Measurements from ENCODE around the gene CCDC124. TPM values are rescaled to one million over a fixed set of nuclear protein-coding genes. Genes with fewer than 3 reads are reported as not detected.

CCDC124 gene, protein sequence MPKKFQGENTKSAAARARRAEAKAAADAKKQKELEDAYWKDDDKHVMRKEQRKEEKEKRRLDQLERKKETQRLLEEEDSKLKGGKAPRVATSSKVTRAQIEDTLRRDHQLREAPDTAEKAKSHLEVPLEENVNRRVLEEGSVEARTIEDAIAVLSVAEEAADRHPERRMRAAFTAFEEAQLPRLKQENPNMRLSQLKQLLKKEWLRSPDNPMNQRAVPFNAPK
- total RNA-seq = 10 to 100 TPM; 51.5 to 52.7 TPM

DNA sequence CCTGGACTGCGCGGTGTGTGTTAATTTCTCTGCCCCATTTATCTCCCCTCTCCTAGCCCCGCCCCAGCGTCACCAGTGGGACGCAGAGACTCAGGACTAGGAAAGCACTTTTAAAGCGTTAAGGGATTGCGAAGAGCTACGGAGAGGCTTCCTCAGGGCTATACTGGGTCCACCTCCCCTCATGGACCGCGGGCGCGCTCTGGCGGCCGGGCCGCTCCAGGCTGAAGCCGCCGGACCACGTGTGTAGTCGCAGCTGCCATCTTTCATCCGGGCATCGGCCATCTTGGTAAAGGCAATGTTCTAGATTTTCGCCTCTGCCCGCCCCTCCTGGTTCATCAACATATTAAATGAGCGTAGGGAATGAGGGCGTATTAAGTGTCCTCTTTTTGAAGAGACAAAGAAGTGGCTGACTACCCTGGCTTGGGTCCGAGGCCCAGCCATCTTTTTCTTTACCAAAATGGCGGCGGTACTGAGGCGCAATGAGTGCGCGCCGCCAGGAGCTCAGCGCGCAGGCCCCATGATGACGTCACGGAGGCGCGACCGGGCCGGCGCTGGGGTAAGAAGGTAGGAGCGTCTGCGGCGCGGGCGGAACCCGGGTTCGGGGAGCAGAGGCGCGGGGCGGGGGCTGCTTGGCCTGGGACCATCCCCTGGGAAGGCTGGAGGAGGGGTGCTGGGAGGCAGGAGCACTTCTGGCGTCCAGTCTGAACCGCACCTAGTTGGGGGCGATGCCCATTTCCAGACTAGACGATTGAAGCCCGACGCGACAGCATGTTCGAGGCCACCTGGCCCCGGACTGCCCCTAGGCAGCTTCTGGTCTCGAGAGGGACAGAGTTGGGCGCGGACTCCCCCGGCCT is at the start of gene CCDC124:
Gene CCDC124 (plus strand): TSS at position 531 of the 854 bp plus-strand sequence. CDS start 3,406 bp downstream, outside the sequence.

DNA sequence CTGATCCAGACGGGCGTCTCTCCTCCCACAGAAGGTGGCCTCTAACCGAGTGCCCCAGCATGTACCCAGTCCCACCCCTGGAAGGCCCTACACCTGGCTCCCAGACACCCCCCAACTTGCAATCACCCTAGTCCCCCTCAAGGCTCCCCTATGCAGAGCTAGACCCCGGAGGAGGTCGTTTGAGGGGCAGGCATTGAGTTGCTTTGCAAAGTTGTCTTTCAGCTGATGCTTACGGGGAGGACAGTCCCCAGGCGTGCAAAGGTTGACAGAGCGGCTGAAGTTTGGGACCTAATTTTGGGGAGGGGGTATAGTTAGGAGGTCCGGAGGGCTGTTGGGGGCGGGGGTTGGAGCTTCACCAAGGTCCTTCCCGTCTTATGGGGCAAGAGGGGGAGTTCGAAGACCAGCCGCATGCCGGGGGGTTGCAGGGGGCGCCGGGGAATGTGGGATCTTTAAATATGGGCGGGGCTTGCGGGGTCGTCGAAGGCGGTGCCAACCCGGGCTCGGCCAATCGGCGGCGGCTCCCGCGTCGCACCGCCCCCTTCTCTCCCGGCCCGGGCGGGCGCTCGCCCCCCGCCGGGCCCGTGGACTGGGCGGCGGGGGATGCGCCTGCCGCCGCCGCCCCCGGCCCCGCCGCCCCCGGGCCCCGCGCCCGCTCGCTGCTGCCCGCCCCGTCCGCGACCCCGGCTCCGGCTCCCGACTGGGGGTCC is 33.9 kb downstream of the CCDC124 start, which contains the start of gene KCNN1:
Gene KCNN1 (plus strand): TSS at position 558 of the 707 bp plus-strand sequence. CDS start 6,782 bp downstream, outside the sequence.

Other genes starting within 250 kb of the CCDC124 start
- under 1 TPM; 0.05 to 0.08 TPM for gene UNC13A, start 244.7 kb upstream of the CCDC124 start, total RNA-seq
- gene MAP1S, start 213.5 kb upstream of the CCDC124 start, total RNA-seq = 10 to 100 TPM; 61.2 to 62.4 TPM
- 10 to 100 TPM; 85.4 to 87.2 TPM for gene FCHO1, start 181.5 kb upstream of the CCDC124 start, total RNA-seq
- not detected for gene B3GNT3, start 137.9 kb upstream of the CCDC124 start, total RNA-seq
- gene INSL3, start 111.5 kb upstream of the CCDC124 start, total RNA-seq = 1 to 10 TPM; 7.2 to 7.4 TPM
- gene JAK3, start 85.0 kb upstream of the CCDC124 start, total RNA-seq = 100 to 1,000 TPM; 204 to 209 TPM
- gene RPL18A, start 73.1 kb upstream of the CCDC124 start, total RNA-seq = 1,000 to 10,000 TPM; 3,229 to 3,239 TPM
- gene SLC5A5, start 61.1 kb upstream of the CCDC124 start, total RNA-seq = 1 to 10 TPM; 3.3 to 4.1 TPM
- gene KCNN1, start 34.1 kb downstream of the CCDC124 start, total RNA-seq = not detected
- gene ARRDC2, start 75.2 kb downstream of the CCDC124 start, total RNA-seq = 10 to 100 TPM; 63.2 to 65.3 TPM
- 10 to 100 TPM; 74.1 to 76.2 TPM for gene IL12RB1, start 153.9 kb downstream of the CCDC124 start, total RNA-seq
- gene MAST3, start 164.8 kb downstream of the CCDC124 start, total RNA-seq = 10 to 100 TPM; 31.0 to 31.4 TPM
- 10 to 100 TPM; 12.4 to 16.0 TPM for gene PIK3R2, start 220.1 kb downstream of the CCDC124 start, total RNA-seq
- 10 to 100 TPM; 50.8 to 54.3 TPM for gene IFI30, start 240.8 kb downstream of the CCDC124 start, total RNA-seq